Liver (tissue), 9 donors: ENCODE results near the gene OR2Z1. TPM values are rescaled to one million over a fixed set of nuclear protein-coding genes. Genes with fewer than 3 reads are reported as not detected.

Experiments used
- DNase-seq: peaks from one replicate; pipeline ENCODE4 v3.0.0-alpha.2; 2017; ENCODE audit warnings: low spot score
- H3K27ac ChIP-seq, 2 donors: one replicate each; pipeline ENCODE4 v1.7.0; 2013; ENCODE audit warnings: inconsistent platforms in 2 of 2, low read length in 2 of 2, control low read depth in 1 of 2, low read depth in 1 of 2, mild to moderate bottlenecking in 1 of 2
- H3K27me3 ChIP-seq, 4 donors: one replicate each; pipeline versions ENCODE4 v1.6.1 to v1.7.0; 2013; ENCODE audit warnings: low read length in 3 of 4, inconsistent platforms in 1 of 4, mild to moderate bottlenecking in 1 of 4, moderate library complexity in 1 of 4; ENCODE audit not compliant: control insufficient read depth in 4 of 4, insufficient read depth in 4 of 4
- H3K36me3 ChIP-seq, 4 donors: one replicate each; pipeline versions ENCODE4 v1.6.1 to v1.7.0; 2013; ENCODE audit warnings: low read length in 3 of 4, mild to moderate bottlenecking in 3 of 4, low read depth in 1 of 4, moderate library complexity in 1 of 4; ENCODE audit not compliant: control insufficient read depth in 4 of 4, insufficient read depth in 3 of 4
- H3K4me1 ChIP-seq, 4 donors: one replicate each; pipeline versions ENCODE4 v1.6.1 to v1.7.0; 2013; ENCODE audit warnings: low read length in 3 of 4, mild to moderate bottlenecking in 3 of 4, moderate library complexity in 1 of 4; ENCODE audit not compliant: control insufficient read depth in 4 of 4, insufficient read depth in 4 of 4
- H3K4me3 ChIP-seq, 3 donors: one replicate each; pipeline versions ENCODE4 v1.6.1 to v1.7.0; 2013; ENCODE audit warnings: low read length in 3 of 3, control low read depth in 1 of 3, low read depth in 1 of 3, mild to moderate bottlenecking in 1 of 3
- H3K9ac ChIP-seq, 2 donors: one replicate each; pipeline ENCODE4 v1.7.0; 2013; ENCODE audit warnings: low read length in 2 of 2, mild to moderate bottlenecking in 2 of 2, moderate library complexity in 2 of 2, control low read depth in 1 of 2, low read depth in 1 of 2
- H3K9me3 ChIP-seq, 4 donors: one replicate each; pipeline versions ENCODE4 v1.6.1 to v1.7.0; 2013; ENCODE audit warnings: low read length in 3 of 4; ENCODE audit not compliant: control insufficient read depth in 4 of 4
- ATF3 ChIP-seq: IDR thresholded peaks from 2 replicates; pipeline ENCODE4 v1.6.1; 2016; ENCODE audit warnings: antibody characterized with exemption
- CTCF ChIP-seq: fragments of 150-350 bp; IDR thresholded peaks from 2 replicates; pipeline ENCODE4 v1.5.1; 2017; ENCODE audit warnings: improper control_type of control experiment, low read depth, low read length; ENCODE audit not compliant: missing input control
- EGR1 ChIP-seq, 2 donors: IDR thresholded peaks; 2 replicates each; pipeline ENCODE4 v1.6.1; 2016 to 2018; ENCODE audit warnings: antibody characterized with exemption in 2 of 2, low read depth in 2 of 2
- FOXA1 ChIP-seq: IDR thresholded peaks from 2 replicates; pipeline ENCODE4 v1.6.1; 2016; ENCODE audit warnings: antibody characterized with exemption
- FOXA2 ChIP-seq: IDR thresholded peaks from 2 replicates; pipeline ENCODE4 v1.6.1; 2016; ENCODE audit warnings: antibody characterized with exemption
- GABPA ChIP-seq, 2 donors: IDR thresholded peaks in 1 of 2; conservative IDR thresholded peaks in 1 of 2; 2 replicates each; pipeline ENCODE4 v1.6.1; 2016; ENCODE audit warnings: antibody characterized with exemption in 2 of 2, mild to moderate bottlenecking in 1 of 2, moderate library complexity in 1 of 2
- HNF4A ChIP-seq, 2 donors: conservative IDR thresholded peaks; 2 replicates each; pipeline ENCODE4 v1.6.1; 2016; ENCODE audit warnings: antibody characterized with exemption in 2 of 2, mild to moderate bottlenecking in 2 of 2
- HNF4G ChIP-seq: IDR thresholded peaks from 2 replicates; pipeline ENCODE4 v1.6.1; 2016; ENCODE audit warnings: antibody characterized with exemption
- MAX ChIP-seq: IDR thresholded peaks from 2 replicates; pipeline ENCODE4 v1.6.1; 2016; ENCODE audit warnings: antibody characterized with exemption
- NR2F2 ChIP-seq: IDR thresholded peaks from 2 replicates; pipeline ENCODE4 v1.6.1; 2016; ENCODE audit warnings: antibody characterized with exemption
- RAD21 ChIP-seq, 2 donors: IDR thresholded peaks; 2 replicates each; pipeline ENCODE4 v1.6.1; 2016; ENCODE audit warnings: antibody characterized with exemption in 2 of 2, mild to moderate bottlenecking in 2 of 2
- REST ChIP-seq: IDR thresholded peaks from 2 replicates; pipeline ENCODE4 v1.6.1; 2016; ENCODE audit warnings: antibody characterized with exemption, mild to moderate bottlenecking
- RXRA ChIP-seq, 2 donors: IDR thresholded peaks; 2 replicates each; pipeline ENCODE4 v1.6.1; 2017 to 2018; ENCODE audit warnings: antibody characterized with exemption in 2 of 2, mild to moderate bottlenecking in 1 of 2
- SP1 ChIP-seq: IDR thresholded peaks from 2 replicates; pipeline ENCODE4 v1.6.1; 2018; ENCODE audit warnings: antibody characterized with exemption, mild to moderate bottlenecking
- TAF1 ChIP-seq: conservative IDR thresholded peaks from 2 replicates; pipeline ENCODE4 v1.6.1; 2016; ENCODE audit warnings: antibody characterized with exemption, mild to moderate bottlenecking
- YY1 ChIP-seq: IDR thresholded peaks from 2 replicates; pipeline ENCODE4 v1.6.1; 2016; ENCODE audit warnings: antibody characterized with exemption, mild to moderate bottlenecking
- ZBTB33 ChIP-seq: IDR thresholded peaks from 2 replicates; pipeline ENCODE4 v1.6.1; 2016; ENCODE audit warnings: antibody characterized with exemption
- WGBS: extraction: QIAGEN DNeasy Blood & Tissue Kit; methylation state at CpG from one replicate; pipeline ENCODE4 v1.1.7; 2013; 5-methylcytosine and 5-hydroxymethylcytosine counted together
- polyA plus RNA-seq, 2 donors: library from polyadenylated mRNA; stranded (reverse) in 1 of 2; unstranded in 1 of 2; fragments of 200-250 nt in 1 of 2; fragments of >200 nt in 1 of 2; fragmentation: Nextera tagmentation in 1 of 2; extraction: Ambion mirVana in 1 of 2; gene quantifications; one replicate each; pipeline versions ENCODE4 v1.2.1 to v1.2.3, GENCODE V29; 2013 to 2015
- total RNA-seq, 2 donors: library from RNA; depleted of rRNA; stranded (reverse); fragments of >200 nt; gene quantifications; one replicate each; pipeline ENCODE4 v1.2.3, GENCODE V29; 2014
- donor health status: healthy.
- donor health status: healthy.
- donor health status: healthy.
- donor health status: healthy.
- donor health status: healthy.

OR2Z1 gene
- total and polyA plus RNA-seq, 4 donors = not detected

GRCh38 chr19:8699908-8700307 is 21.5 kb upstream of the OR2Z1 start:
- no peak for TF ChIP-seq HNF4G
- no peak for TF ChIP-seq YY1
- no peak for TF ChIP-seq FOXA1
- TF ChIP-seq GABPA (IDR thresholded peaks at IDR 0.05 in 1 of 2, conservative IDR thresholded peaks at IDR 0.05 in 1 of 2) = no peak
- TF ChIP-seq FOXA2 = no peak
- TF ChIP-seq RAD21 (IDR thresholded peaks at IDR 0.05) = no peak
- no peak for TF ChIP-seq ZBTB33
- Histone ChIP-seq H3K36me3 (no peaks in the 10 kb centered on the region), H3K4me1 (no peaks in the 10 kb centered on the region), H3K27me3 (peaks cover 0 to 9% (median 2%) of the 10 kb centered on the region in 4 donors), H3K9ac (no peak overlapping the region), H3K4me3 (no peak overlapping the region), H3K27ac (no peak overlapping the region), H3K9me3 (no peaks in the 10 kb centered on the region)
- no peak for DNase-seq

- no peak overlapping the region for H3K4me3 ChIP-seq
- no peaks in the 10 kb centered on the region for H3K36me3 ChIP-seq
- no peaks in the 10 kb centered on the region for H3K4me1 ChIP-seq
- WGBS = 76% methylated on average over 2 of the region's 2 CpGs
- no peak overlapping the region for H3K27ac ChIP-seq
- H3K27me3 ChIP-seq = peaks cover 0 to 9% (median 2%) of the 10 kb centered on the region in 4 donors
- TF ChIP-seq FOXA2 (no peak), GABPA (IDR thresholded peaks at IDR 0.05 in 1 of 2, conservative IDR thresholded peaks at IDR 0.05 in 1 of 2) (no peak), TAF1 (no peak), ATF3 (no peak), FOXA1 (no peak), RXRA (IDR thresholded peaks at IDR 0.05) (no peak), EGR1 (IDR thresholded peaks at IDR 0.05; ENCODE audit: low read depth in 2 of 2) (no peak), CTCF (no peak)
- no peaks in the 10 kb centered on the region for H3K9me3 ChIP-seq
- no peak overlapping the region for H3K9ac ChIP-seq
- no peak for DNase-seq
Observed at GRCh38 chr19:8700956-8701355, 20.5 kb upstream of the OR2Z1 start.

- no peaks in the 10 kb centered on the region for H3K36me3 ChIP-seq
- 32% methylated on average over 5 of the region's 5 CpGs for WGBS
- H3K27me3 ChIP-seq = peaks cover 0 to 9% (median 2%) of the 10 kb centered on the region in 4 donors
- H3K9me3 ChIP-seq = no peaks in the 10 kb centered on the region
- H3K27ac ChIP-seq = no peak overlapping the region
- H3K4me3 ChIP-seq = no peak overlapping the region
- H3K4me1 ChIP-seq = no peaks in the 10 kb centered on the region
- no peak for DNase-seq
- H3K9ac ChIP-seq = no peak overlapping the region
- TF ChIP-seq EGR1 (IDR thresholded peaks at IDR 0.05; ENCODE audit: low read depth in 2 of 2) = no peak
- TF ChIP-seq SP1 = no peak
- TF ChIP-seq GABPA (IDR thresholded peaks at IDR 0.05 in 1 of 2, conservative IDR thresholded peaks at IDR 0.05 in 1 of 2) = no peak
- no peak for TF ChIP-seq FOXA2
- no peak for TF ChIP-seq REST
- no peak for TF ChIP-seq HNF4A (conservative IDR thresholded peaks at IDR 0.05)
- TF ChIP-seq YY1 = no peak
- TF ChIP-seq NR2F2 = no peak
- no peak for TF ChIP-seq MAX
- no peak for TF ChIP-seq HNF4G
- no peak for TF ChIP-seq RXRA (IDR thresholded peaks at IDR 0.05)
- TF ChIP-seq TAF1 = no peak
- no peak for TF ChIP-seq ATF3
Observed at GRCh38 chr19:8702350-8702749, 19.1 kb upstream of the OR2Z1 start.
